Hepatocyte (in vitro differentiated cells): Measurements from ENCODE around the gene ITIH1. TPM values are rescaled to one million over a fixed set of nuclear protein-coding genes. Genes with fewer than 3 reads are reported as not detected.

Experiments
- DNase-seq: peaks from one replicate; pipeline ENCODE4 v3.0.0-alpha.2; 2016; ENCODE audit warnings: low spot score
- H2AFZ ChIP-seq: fragments of 200-600 bp; sonication (generic); 2 replicates; pipeline ENCODE4 v1.6.0; 2016; ENCODE audit warnings: antibody characterized with exemption, mild to moderate bottlenecking
- H3K27ac ChIP-seq: fragments of 200-600 bp; sonication (generic); 2 replicates; pipeline ENCODE4 v1.5.1; 2016; ENCODE audit warnings: mild to moderate bottlenecking
- H3K27me3 ChIP-seq: fragments of 200-600 bp; sonication (generic); 2 replicates; pipeline ENCODE4 v1.6.1; 2016
- H3K36me3 ChIP-seq: fragments of 200-600 bp; sonication (generic); replicated peaks from 2 replicates; pipeline ENCODE4 v1.5.1; 2016; ENCODE audit warnings: low read depth; ENCODE audit not compliant: insufficient read depth
- H3K4me1 ChIP-seq: fragments of 200-600 bp; sonication (generic); 2 replicates; pipeline ENCODE4 v1.5.1; 2016; ENCODE audit warnings: mild to moderate bottlenecking, moderate library complexity; ENCODE audit not compliant: insufficient read depth
- H3K4me2 ChIP-seq: fragments of 200-600 bp; sonication (generic); 2 replicates; pipeline ENCODE4 v1.6.0; 2016
- H3K4me3 ChIP-seq: fragments of 200-600 bp; sonication (generic); 2 replicates; pipeline ENCODE4 v1.5.1; 2016; ENCODE audit warnings: mild to moderate bottlenecking
- H3K79me2 ChIP-seq: fragments of 200-600 bp; sonication (generic); 2 replicates; pipeline ENCODE4 v1.6.0; 2017; ENCODE audit warnings: mild to moderate bottlenecking
- H3K9me2 ChIP-seq: fragments of 200-600 bp; sonication (generic); replicated peaks from 2 replicates; pipeline ENCODE4 v1.6.0; 2017; ENCODE audit warnings: mild to moderate bottlenecking; ENCODE audit not compliant: insufficient read depth
- H3K9me3 ChIP-seq: fragments of 200-600 bp; sonication (generic); 2 replicates; pipeline ENCODE4 v1.5.1; 2016; ENCODE audit warnings: low read depth, mild to moderate bottlenecking
- H4K20me1 ChIP-seq: fragments of 200-600 bp; sonication (generic); 2 replicates; pipeline ENCODE4 v1.6.0; 2016; ENCODE audit warnings: mild to moderate bottlenecking; ENCODE audit not compliant: insufficient read depth, poor library complexity, severe bottlenecking
- CTCF ChIP-seq: fragments of 200-600 bp; sonication (generic); IDR thresholded peaks from 2 replicates; pipeline ENCODE4 v1.5.1; 2016; ENCODE audit warnings: antibody characterized with exemption, mild to moderate bottlenecking; ENCODE audit not compliant: poor library complexity
- EZH2 ChIP-seq: fragments of 200-600 bp; sonication (generic); IDR thresholded peaks from 2 replicates; pipeline ENCODE4 v1.6.1; 2016; ENCODE audit warnings: antibody characterized with exemption, mild to moderate bottlenecking, borderline replicate concordance
- EZH2phosphoT487 ChIP-seq: fragments of 200-600 bp; sonication (generic); IDR thresholded peaks from one replicate; pipeline ENCODE4 v1.6.1; 2018; ENCODE audit warnings: antibody characterized with exemption, mild to moderate bottlenecking, low read depth, moderate library complexity; ENCODE audit not compliant: unreplicated experiment, severe bottlenecking
- WGBS: methylation state at CpG from one replicate; pipeline ENCODE4 v1.1.6; 2016; ENCODE audit warnings: low lambda C conversion rate; ENCODE audit errors: missing lambda C conversion rate; 5-methylcytosine and 5-hydroxymethylcytosine counted together
- polyA plus RNA-seq: library from polyadenylated mRNA; unstranded; fragments of >200 nt; fragmentation: Nextera tagmentation; extraction: Ambion mirVana; gene quantifications from 2 replicates; pipeline ENCODE4 v1.2.1, GENCODE V29; 2016
- total RNA-seq: library from RNA; depleted of rRNA; stranded (reverse); fragments of >200 nt; gene quantifications from 2 replicates; pipeline ENCODE4 v1.2.3, GENCODE V29; 2014

ITIH1 gene
- total and polyA plus RNA-seq, 2 experiments from 2014 or later: 154 to 250 TPM

- H3K4me3 ChIP-seq: no peak overlapping the region
- WGBS: 63% methylated on average over 14 of the region's 14 CpGs
- H3K4me1 ChIP-seq: no peaks in the 10 kb centered on the region
- H4K20me1 ChIP-seq: no peaks in the 10 kb centered on the region
- no peak overlapping the region for H3K27ac ChIP-seq
- no peak for TF ChIP-seq EZH2
- peak; percentile 34 for TF ChIP-seq CTCF
- TF ChIP-seq EZH2phosphoT487: no peak
- no peaks in the 10 kb centered on the region for H3K79me2 ChIP-seq
- H3K4me2 ChIP-seq: no peak overlapping the region
- H3K9me3 ChIP-seq: no peaks in the 10 kb centered on the region
- H3K27me3 ChIP-seq: no peaks in the 10 kb centered on the region
- DNase-seq: peak; percentile 31
- H3K36me3 ChIP-seq: no peaks in the 10 kb centered on the region
- H2AFZ ChIP-seq: no peak overlapping the region
- no peaks in the 10 kb centered on the region for H3K9me2 ChIP-seq
Measured at GRCh38 chr3:52798978-52799476, 21.6 kb downstream of the ITIH1 start.

GRCh38 chr3:52800079-52800478 is 22.7 kb downstream of the ITIH1 start:
- no peaks in the 10 kb centered on the region for H3K36me3 ChIP-seq
- no peaks in the 10 kb centered on the region for H3K27me3 ChIP-seq
- no peak overlapping the region for H3K4me3 ChIP-seq
- WGBS: 91% methylated on average over 7 of the region's 7 CpGs
- H3K79me2 ChIP-seq: no peaks in the 10 kb centered on the region
- H3K4me1 ChIP-seq: no peaks in the 10 kb centered on the region
- no peak overlapping the region for H3K4me2 ChIP-seq
- H4K20me1 ChIP-seq: no peaks in the 10 kb centered on the region
- H3K9me2 ChIP-seq: no peaks in the 10 kb centered on the region
- H2AFZ ChIP-seq: no peak overlapping the region
- no peak for TF ChIP-seq EZH2phosphoT487
- TF ChIP-seq CTCF: no peak
- TF ChIP-seq EZH2: no peak
- H3K27ac ChIP-seq: no peak overlapping the region
- H3K9me3 ChIP-seq: no peaks in the 10 kb centered on the region
- no peak for DNase-seq

GRCh38 chr3:52801839-52802238 is 24.4 kb downstream of the ITIH1 start:
- no peak for DNase-seq
- no peaks in the 10 kb centered on the region for H3K9me3 ChIP-seq
- no peak overlapping the region for H3K27ac ChIP-seq
- H2AFZ ChIP-seq: no peak overlapping the region
- H3K4me3 ChIP-seq: no peak overlapping the region
- no peaks in the 10 kb centered on the region for H3K4me1 ChIP-seq
- TF ChIP-seq CTCF (no peak), EZH2phosphoT487 (no peak), EZH2 (no peak)
- no peak overlapping the region for H3K4me2 ChIP-seq
- no peaks in the 10 kb centered on the region for H4K20me1 ChIP-seq
- H3K36me3 ChIP-seq: no peaks in the 10 kb centered on the region
- 81% methylated on average over 5 of the region's 5 CpGs for WGBS
- no peaks in the 10 kb centered on the region for H3K9me2 ChIP-seq
- no peaks in the 10 kb centered on the region for H3K79me2 ChIP-seq
- H3K27me3 ChIP-seq: no peaks in the 10 kb centered on the region
